Suprapubic skin (tissue), 4 donors: ENCODE results near the gene CARS2. TPM values are rescaled to one million over a fixed set of nuclear protein-coding genes. Genes with fewer than 3 reads are reported as not detected.
A peak's percentile ranks its signal among the peaks of the same experiment; 100 is the strongest.
"Not testable (repeated sequence)": the region's sequence is repeated elsewhere in the genome, so short reads cannot be mapped to it uniquely, and the experiment has no call there.

Experiments used
- DNase-seq, 2 donors: peaks; one replicate each; pipeline ENCODE4 v3.0.0-alpha.2; 2019; ENCODE audit warnings: low spot score in 2 of 2
- H3K27ac ChIP-seq: fragments of 200-600 bp; sonication (generic); one replicate; pipeline ENCODE4 v1.5.1; 2019
- H3K27me3 ChIP-seq: fragments of 200-600 bp; sonication (generic); one replicate; pipeline ENCODE4 v1.5.1; 2019
- H3K36me3 ChIP-seq: fragments of 200-600 bp; sonication (generic); one replicate; pipeline ENCODE4 v1.5.1; 2019
- H3K4me1 ChIP-seq: fragments of 200-600 bp; sonication (generic); one replicate; pipeline ENCODE4 v1.5.1; 2019
- H3K4me3 ChIP-seq: fragments of 200-600 bp; sonication (generic); one replicate; pipeline ENCODE4 v1.5.1; 2019; ENCODE audit warnings: mild to moderate bottlenecking
- H3K9me3 ChIP-seq: fragments of 200-600 bp; sonication (generic); one replicate; pipeline ENCODE4 v1.5.1; 2019
- CTCF ChIP-seq, 2 donors: fragments of 200-600 bp in 1 of 2; fragments of 450-650 bp in 1 of 2; sonication (generic) in 1 of 2; IDR thresholded peaks; one replicate each; pipeline ENCODE4 v1.5.1; 2016 to 2019; ENCODE audit warnings: antibody characterized with exemption in 2 of 2, mild to moderate bottlenecking in 1 of 2, moderate library complexity in 1 of 2
- EP300 ChIP-seq: sonication (generic); formaldehyde crosslinking; IDR thresholded peaks from one replicate; pipeline ENCODE4 v1.6.1; 2017; ENCODE audit warnings: antibody characterized with exemption
- POLR2A ChIP-seq, 2 donors: fragments of 450-650 bp; IDR thresholded peaks; one replicate each; pipeline ENCODE4 v1.6.1; 2017; ENCODE audit warnings: antibody characterized with exemption in 2 of 2, mild to moderate bottlenecking in 2 of 2, moderate library complexity in 2 of 2
- POLR2AphosphoS5 ChIP-seq, 3 donors: sonication (generic); formaldehyde crosslinking; IDR thresholded peaks; one replicate each; pipeline ENCODE4 v1.6.1; 2017; ENCODE audit warnings: antibody characterized with exemption in 3 of 3
- WGBS: methylation state at CpG from one replicate; pipeline ENCODE4 v1.1.5; 2018; 5-methylcytosine and 5-hydroxymethylcytosine counted together
- total RNA-seq, 4 donors: library from RNA; depleted of rRNA; stranded (reverse); fragments of >200 nt; gene quantifications; one replicate each; pipeline ENCODE4 v1.1.0, GENCODE V29; 2016

Gene CARS2
- total RNA-seq, 4 donors from 2014 or later, result 35.1 to 130 (median 80.9) TPM

- no peaks in the 10 kb centered on the region for H3K9me3 ChIP-seq
- H3K4me1 ChIP-seq, result peaks cover 51% of the 10 kb centered on the region
- H3K27ac ChIP-seq, result peak overlapping the region; percentile 95
- WGBS, result 60% methylated on average over 7 of the region's 8 CpGs
- no peaks in the 10 kb centered on the region for H3K27me3 ChIP-seq
- no peak for DNase-seq
- peak overlapping the region; percentile 87 for H3K4me3 ChIP-seq
- peaks cover 3% of the 10 kb centered on the region for H3K36me3 ChIP-seq
- no peak for TF ChIP-seq POLR2AphosphoS5 (IDR thresholded peaks at IDR 0.05)
- TF ChIP-seq POLR2A (IDR thresholded peaks at IDR 0.05), result no peak
- TF ChIP-seq CTCF (IDR thresholded peaks at IDR 0.05), result no peak
- TF ChIP-seq EP300, result no peak
Measured at GRCh38 chr13:110706570-110707372, 855 bp upstream of the CARS2 start.

GRCh38 chr13:110705356-110705825, 525 bp downstream of the CARS2 start:
- peaks cover 15% of the 10 kb centered on the region for H3K36me3 ChIP-seq
- H3K9me3 ChIP-seq, result no peaks in the 10 kb centered on the region
- H3K4me1 ChIP-seq, result peaks cover 42% of the 10 kb centered on the region
- no peak for DNase-seq
- H3K27ac ChIP-seq, result peak overlapping the region; percentile 95
- peak overlapping the region; percentile 87 for H3K4me3 ChIP-seq
- H3K27me3 ChIP-seq, result no peaks in the 10 kb centered on the region
- TF ChIP-seq CTCF (IDR thresholded peaks at IDR 0.05), result no peak
- no peak for TF ChIP-seq POLR2AphosphoS5 (IDR thresholded peaks at IDR 0.05)
- TF ChIP-seq POLR2A (IDR thresholded peaks at IDR 0.05), result no peak
- TF ChIP-seq EP300, result no peak
- WGBS, result 6% methylated on average over 9 of the region's 12 CpGs

GRCh38 chr13:110702591-110703526, 3.1 kb downstream of the CARS2 start:
- peak in 1 of 2 donors; percentile 40 for DNase-seq
- Histone ChIP-seq H3K27ac (no peak overlapping the region), H3K4me1 (peaks cover 42% of the 10 kb centered on the region), H3K27me3 (no peaks in the 10 kb centered on the region), H3K36me3 (peaks cover 40% of the 10 kb centered on the region), H3K4me3 (no peak overlapping the region), H3K9me3 (no peaks in the 10 kb centered on the region)
- TF ChIP-seq POLR2A (IDR thresholded peaks at IDR 0.05) (no peak), EP300 (no peak)
- 82% methylated on average over 15 of the region's 15 CpGs for WGBS

GRCh38 chr13:110702089-110702488, 3.8 kb downstream of the CARS2 start:
- Histone ChIP-seq H3K36me3 (peaks cover 48% of the 10 kb centered on the region), H3K4me1 (peaks cover 42% of the 10 kb centered on the region), H3K9me3 (no peaks in the 10 kb centered on the region), H3K27ac (no peak overlapping the region), H3K27me3 (no peaks in the 10 kb centered on the region), H3K4me3 (no peak overlapping the region)
- TF ChIP-seq EP300, result no peak
- no peak for TF ChIP-seq POLR2AphosphoS5 (IDR thresholded peaks at IDR 0.05)
- TF ChIP-seq POLR2A (IDR thresholded peaks at IDR 0.05), result no peak
- no peak for TF ChIP-seq CTCF (IDR thresholded peaks at IDR 0.05)
- WGBS, result 46% methylated on average over 3 of the region's 3 CpGs
- no peak for DNase-seq

- not testable (repeated sequence) for H3K9me3 ChIP-seq, H3K27ac ChIP-seq, H3K4me3 ChIP-seq, H3K27me3 ChIP-seq
- Histone ChIP-seq H3K4me1 (peaks cover 33% of the 10 kb centered on the region), H3K36me3 (peaks cover 57% of the 10 kb centered on the region)
- 97% methylated on average over 7 of the region's 7 CpGs for WGBS
- DNase-seq, result peak in 1 of 2 donors; percentile 29
Measured at GRCh38 chr13:110701061-110701460, 4.9 kb downstream of the CARS2 start.

GRCh38 chr13:110700641-110701040, 5.3 kb downstream of the CARS2 start:
- H3K27me3 ChIP-seq, result no peaks in the 10 kb centered on the region
- peaks cover 57% of the 10 kb centered on the region for H3K36me3 ChIP-seq
- no peak for DNase-seq
- H3K4me1 ChIP-seq, result peaks cover 33% of the 10 kb centered on the region
- WGBS, result 87% methylated on average over 8 of the region's 8 CpGs
- no peak overlapping the region for H3K4me3 ChIP-seq
- no peak overlapping the region for H3K27ac ChIP-seq
- H3K9me3 ChIP-seq, result no peaks in the 10 kb centered on the region
- TF ChIP-seq POLR2AphosphoS5 (IDR thresholded peaks at IDR 0.05) (no peak), CTCF (IDR thresholded peaks at IDR 0.05) (no peak), POLR2A (IDR thresholded peaks at IDR 0.05) (no peak), EP300 (no peak)
